ENCODE measurements around the gene DENND1A.

- TF ChIP-seq POLR2A (IDR thresholded peaks at IDR 0.05) (no peak), EP300 (IDR thresholded peaks at IDR 0.05) (no peak), POLR2AphosphoS5 (IDR thresholded peaks at IDR 0.05) (no peak), CTCF (IDR thresholded peaks at IDR 0.05) (no peak)
Observed at GRCh38 chr9:123375469-123376132, 554.3 kb downstream of the DENND1A start.
